Sigmoid colon (tissue), 3 donors: ENCODE measurements around the gene ZNF688.

Experiments used
- POLR2A ChIP-seq, 2 donors: fragments of 450-650 bp; IDR thresholded peaks; one replicate each; pipeline ENCODE4 v1.6.1; 2016; ENCODE audit warnings: antibody characterized with exemption in 2 of 2, mild to moderate bottlenecking in 2 of 2, moderate library complexity in 2 of 2
- TF ChIP-seq, protein P1 (sequence below), 4 experiments: fragments of 450-650 bp in 3 of 4; fragments of 200-600 bp in 1 of 4; IDR thresholded peaks; one replicate each; pipeline ENCODE4 v1.5.1; 2016 to 2019; ENCODE audit warnings: antibody characterized with exemption in 4 of 4, mild to moderate bottlenecking in 3 of 4, moderate library complexity in 2 of 4

- TF ChIP-seq, protein P1, sequence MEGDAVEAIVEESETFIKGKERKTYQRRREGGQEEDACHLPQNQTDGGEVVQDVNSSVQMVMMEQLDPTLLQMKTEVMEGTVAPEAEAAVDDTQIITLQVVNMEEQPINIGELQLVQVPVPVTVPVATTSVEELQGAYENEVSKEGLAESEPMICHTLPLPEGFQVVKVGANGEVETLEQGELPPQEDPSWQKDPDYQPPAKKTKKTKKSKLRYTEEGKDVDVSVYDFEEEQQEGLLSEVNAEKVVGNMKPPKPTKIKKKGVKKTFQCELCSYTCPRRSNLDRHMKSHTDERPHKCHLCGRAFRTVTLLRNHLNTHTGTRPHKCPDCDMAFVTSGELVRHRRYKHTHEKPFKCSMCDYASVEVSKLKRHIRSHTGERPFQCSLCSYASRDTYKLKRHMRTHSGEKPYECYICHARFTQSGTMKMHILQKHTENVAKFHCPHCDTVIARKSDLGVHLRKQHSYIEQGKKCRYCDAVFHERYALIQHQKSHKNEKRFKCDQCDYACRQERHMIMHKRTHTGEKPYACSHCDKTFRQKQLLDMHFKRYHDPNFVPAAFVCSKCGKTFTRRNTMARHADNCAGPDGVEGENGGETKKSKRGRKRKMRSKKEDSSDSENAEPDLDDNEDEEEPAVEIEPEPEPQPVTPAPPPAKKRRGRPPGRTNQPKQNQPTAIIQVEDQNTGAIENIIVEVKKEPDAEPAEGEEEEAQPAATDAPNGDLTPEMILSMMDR (IDR thresholded peaks at IDR 0.05), result no peak
- TF ChIP-seq POLR2A (IDR thresholded peaks at IDR 0.05), result no peak
These were observed 15.4 kb downstream of the ZNF688 start for GRCh38 chr16:30556125-30556473.
